Measurements from ENCODE around the gene PPM1H.

The PPM1H gene

DNA sequence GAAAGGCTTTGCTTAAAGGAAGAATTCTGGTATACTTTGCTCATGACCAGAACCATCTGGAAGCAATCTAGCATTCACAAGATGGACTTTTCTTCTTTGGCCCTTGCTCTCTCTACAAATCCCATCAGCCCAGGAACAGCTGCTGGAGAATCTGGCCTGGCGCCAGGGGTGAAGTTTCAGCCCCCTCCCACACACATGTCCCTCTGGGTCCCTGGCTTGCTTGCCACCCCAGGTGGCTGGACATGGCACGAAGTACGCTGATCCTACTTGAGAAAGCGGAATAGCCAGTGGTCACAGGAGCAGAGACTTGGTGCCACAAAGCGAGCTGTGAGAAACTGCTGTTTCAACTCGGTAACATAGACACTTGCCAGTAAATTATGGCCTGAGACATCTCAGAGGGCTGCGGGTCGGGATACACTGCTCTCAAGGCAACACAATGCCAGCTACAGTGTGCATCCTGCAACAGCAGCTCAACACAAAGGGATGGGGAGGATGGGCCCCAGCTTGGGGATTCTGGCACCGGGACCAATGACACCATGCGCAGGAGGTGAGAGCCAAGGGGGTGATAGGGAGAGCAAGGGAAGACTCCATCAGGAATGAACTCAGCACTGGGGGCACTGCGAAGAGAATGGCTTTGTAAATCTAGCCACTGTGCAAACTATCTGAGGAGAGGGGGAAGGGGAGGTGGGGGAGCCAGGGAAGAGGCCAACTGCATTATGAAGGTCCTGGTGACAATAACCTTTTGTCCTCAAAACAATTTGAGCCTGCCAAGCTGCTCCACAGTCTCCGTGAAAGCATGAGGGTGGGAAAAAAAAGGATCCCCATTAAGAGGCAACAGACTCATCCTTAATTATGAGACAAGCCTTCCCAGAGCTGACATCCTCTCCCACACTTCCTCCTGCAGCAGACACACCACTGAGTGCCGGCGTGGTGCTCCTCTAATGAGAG is 219.9 kb downstream of the PPM1H start:
- DNase-seq (ENCODE audit: low read depth, low spot score) = no peak
- Histone ChIP-seq H3K27ac (no peak overlapping the region), H3K9me3 (ENCODE audit: low read depth, low read length) (no peaks in the 10 kb centered on the region), H3K4me3 (no peak overlapping the region), H3K36me3 (ENCODE audit: insufficient read depth, low read length) (no peaks in the 10 kb centered on the region), H3K9ac (ENCODE audit: insufficient read length) (no peak overlapping the region)
- TF ChIP-seq EZH2 (IDR thresholded peaks at IDR 0.05) = no peak
- no peak for TF ChIP-seq POLR2AphosphoS5 (IDR thresholded peaks at IDR 0.05; ENCODE audit: borderline replicate concordance, low read depth, low read length)
- TF ChIP-seq FOXP2 (optimal IDR thresholded peaks at IDR 0.05; ENCODE audit: control extremely low read depth, extremely low read length, insufficient read depth) = no peak

DNA sequence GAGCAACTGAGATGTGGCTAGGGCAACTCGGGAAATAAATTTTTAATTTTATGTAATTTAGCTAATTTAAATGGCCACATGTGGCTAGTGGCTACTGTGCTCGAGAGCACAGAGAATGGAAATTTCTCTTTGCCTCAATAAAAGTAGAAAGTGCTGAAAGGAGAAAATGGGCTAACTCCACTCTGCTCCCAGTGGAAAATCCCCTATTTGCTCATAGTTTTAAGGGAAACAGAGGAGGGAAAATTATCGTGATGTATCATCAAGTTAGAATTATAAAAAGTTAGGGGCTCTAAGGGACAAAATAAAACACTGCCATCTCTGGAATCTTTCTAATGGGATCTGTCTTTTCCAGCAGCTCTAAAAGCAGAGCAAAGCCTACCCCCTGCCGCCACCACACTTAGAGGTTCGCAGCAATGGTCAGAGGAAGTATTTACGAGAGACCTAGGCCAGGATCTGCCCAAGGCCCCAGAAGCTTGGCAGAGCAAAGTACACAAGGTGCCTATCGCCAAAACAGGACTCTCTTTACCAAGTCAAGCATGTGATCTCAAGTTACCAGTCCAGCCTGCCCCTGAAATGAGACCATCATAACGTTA is 220.7 kb downstream of the PPM1H start:
- TF ChIP-seq FOXP2 (optimal IDR thresholded peaks at IDR 0.05; ENCODE audit: control extremely low read depth, extremely low read length, insufficient read depth) (no peak), EZH2 (IDR thresholded peaks at IDR 0.05) (no peak), POLR2AphosphoS5 (IDR thresholded peaks at IDR 0.05; ENCODE audit: borderline replicate concordance, low read depth, low read length) (no peak)
- H3K9ac ChIP-seq (ENCODE audit: insufficient read length) = no peak overlapping the region
- no peak overlapping the region for H3K4me3 ChIP-seq
- no peak for DNase-seq (ENCODE audit: low read depth, low spot score)
- no peaks in the 10 kb centered on the region for H3K36me3 ChIP-seq (ENCODE audit: insufficient read depth, low read length)
- H3K27ac ChIP-seq = no peak overlapping the region
- no peaks in the 10 kb centered on the region for H3K9me3 ChIP-seq (ENCODE audit: low read depth, low read length)

- no peak for TF ChIP-seq EZH2 (IDR thresholded peaks at IDR 0.05)
- TF ChIP-seq POLR2AphosphoS5 (IDR thresholded peaks at IDR 0.05; ENCODE audit: borderline replicate concordance, low read depth, low read length) = no peak
- no peak for TF ChIP-seq FOXP2 (optimal IDR thresholded peaks at IDR 0.05; ENCODE audit: control extremely low read depth, extremely low read length, insufficient read depth)
Measured at GRCh38 chr12:62713723-62714122, 221.2 kb downstream of the PPM1H start.

DNA sequence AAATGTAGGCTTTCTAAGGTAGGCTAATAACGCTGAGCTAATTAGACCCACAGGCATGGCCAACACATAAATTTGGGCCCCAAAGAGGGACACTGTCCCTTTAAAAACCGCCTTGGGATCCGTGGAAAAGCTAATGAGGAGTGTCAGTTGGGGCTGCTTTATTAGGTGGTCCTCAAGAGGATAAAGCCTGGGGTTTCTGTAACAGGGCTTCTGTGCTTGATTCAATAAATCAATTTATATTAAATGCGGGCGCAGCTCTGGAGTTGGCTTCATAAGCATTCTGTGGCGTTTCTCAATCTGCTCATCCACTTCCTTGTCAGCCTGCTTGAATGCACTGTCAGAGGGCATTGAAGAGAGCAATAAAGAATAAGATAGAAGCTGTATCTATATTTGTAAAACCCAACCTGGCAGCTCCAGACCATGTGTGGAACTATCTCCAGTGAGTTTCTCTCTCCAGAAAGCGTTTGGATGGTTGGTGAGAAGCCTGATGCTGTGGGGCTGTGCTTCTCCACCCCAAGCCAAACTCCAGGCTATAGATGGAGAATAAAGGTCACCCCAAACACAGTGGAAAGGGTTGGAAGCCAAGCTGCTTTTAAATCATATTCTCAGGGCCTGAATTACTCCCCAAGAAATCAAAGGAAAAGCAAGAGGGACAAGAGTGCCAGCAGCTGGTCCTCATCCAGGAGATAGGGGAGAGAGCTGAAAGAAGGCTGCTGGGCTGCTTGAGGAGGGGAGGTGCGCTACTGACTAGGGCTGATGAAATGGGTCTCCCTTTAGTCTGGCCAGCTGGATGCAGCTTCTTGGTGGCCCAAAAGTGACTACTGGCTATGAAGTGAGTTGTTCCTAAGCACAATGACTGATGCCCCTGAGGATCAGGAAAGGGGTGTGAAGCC is 222.0 kb downstream of the PPM1H start:
- H3K36me3 ChIP-seq (ENCODE audit: insufficient read depth, low read length) = no peaks in the 10 kb centered on the region
- peak overlapping the region; percentile 37; the same call in 1 of the 2 replicates for H3K27ac ChIP-seq
- H3K4me3 ChIP-seq = no peak overlapping the region
- no peak for DNase-seq (ENCODE audit: low read depth, low spot score)
- no peak for TF ChIP-seq POLR2AphosphoS5 (IDR thresholded peaks at IDR 0.05; ENCODE audit: borderline replicate concordance, low read depth, low read length)
- no peaks in the 10 kb centered on the region for H3K9me3 ChIP-seq (ENCODE audit: low read depth, low read length)
- H3K9ac ChIP-seq (ENCODE audit: insufficient read length) = no peak overlapping the region

More at GRCh38 chr12:62713723-62714122, 221.2 kb downstream of the PPM1H start:
- Histone ChIP-seq H3K4me3 (no peak overlapping the region), H3K27ac (no peak overlapping the region), H3K9me3 (ENCODE audit: low read depth, low read length) (no peaks in the 10 kb centered on the region), H3K36me3 (ENCODE audit: insufficient read depth, low read length) (no peaks in the 10 kb centered on the region), H3K9ac (ENCODE audit: insufficient read length) (no peak overlapping the region)
- DNase-seq (ENCODE audit: low read depth, low spot score) = no peak

DNA sequence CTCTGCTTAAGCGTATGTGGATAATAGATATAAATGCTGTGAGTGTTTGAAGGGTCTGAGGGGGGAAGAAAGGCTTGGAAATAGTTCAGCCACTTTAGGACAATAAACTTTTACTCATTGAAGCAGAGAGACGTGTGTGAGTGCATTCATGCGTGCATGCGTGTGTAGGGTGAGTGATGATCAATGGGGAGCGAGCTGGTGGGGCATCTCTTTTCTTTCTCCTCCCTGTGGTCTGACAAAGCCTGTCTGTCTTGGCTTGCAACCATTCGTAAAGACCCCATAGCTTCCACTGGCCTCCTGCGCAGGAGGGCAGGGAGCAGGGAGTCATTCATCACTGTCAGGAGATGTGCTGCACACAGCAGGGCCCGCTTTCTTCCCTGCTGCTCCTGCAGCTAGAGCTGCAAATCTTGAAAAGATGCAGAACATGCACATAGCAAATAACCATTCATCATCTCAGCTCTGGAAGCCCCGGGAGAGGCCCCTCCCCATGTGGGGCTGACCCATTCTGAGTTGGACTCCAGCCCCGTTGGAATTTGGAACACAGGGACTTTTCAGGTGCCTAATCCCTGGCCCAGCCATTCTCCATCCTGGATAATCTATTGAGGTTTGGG is 223.2 kb downstream of the PPM1H start:
- no peaks in the 10 kb centered on the region for H3K9me3 ChIP-seq (ENCODE audit: low read depth, low read length)
- TF ChIP-seq POLR2AphosphoS5 (IDR thresholded peaks at IDR 0.05; ENCODE audit: borderline replicate concordance, low read depth, low read length) = no peak
- no peak for TF ChIP-seq FOXP2 (optimal IDR thresholded peaks at IDR 0.05; ENCODE audit: control extremely low read depth, extremely low read length, insufficient read depth)
- TF ChIP-seq EZH2 (IDR thresholded peaks at IDR 0.05) = no peak
- H3K4me3 ChIP-seq = 0 out of 2 replicates have a peak overlapping the region, but pooled peaks have one; percentile 13
- DNase-seq (ENCODE audit: low read depth, low spot score) = no peak
- peak overlapping the region; percentile 37; the same call in 1 of the 2 replicates for H3K27ac ChIP-seq
- no peaks in the 10 kb centered on the region for H3K36me3 ChIP-seq (ENCODE audit: insufficient read depth, low read length)
- H3K9ac ChIP-seq (ENCODE audit: insufficient read length) = no peak overlapping the region

DNA sequence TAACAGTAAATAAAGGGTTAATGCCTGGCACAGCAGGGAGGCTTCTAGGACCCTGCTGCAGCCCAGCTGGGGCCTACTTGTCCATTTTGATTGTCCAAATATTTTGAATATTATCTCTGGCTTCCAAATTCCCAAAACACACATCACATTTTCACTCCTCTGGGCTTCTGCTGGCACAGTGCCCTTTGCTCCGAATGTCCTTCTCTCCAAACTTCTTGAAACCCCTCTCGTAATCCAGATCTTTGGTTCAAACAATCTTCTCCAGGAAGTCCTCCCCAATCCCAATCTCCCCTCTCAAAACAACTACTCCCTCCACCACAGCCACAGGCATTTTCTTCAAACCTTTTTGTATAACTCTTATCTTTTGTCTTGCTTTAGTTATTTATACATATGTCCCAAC is 225.6 kb downstream of the PPM1H start:
- Histone ChIP-seq H3K27ac (no peak overlapping the region), H3K36me3 (ENCODE audit: insufficient read depth, low read length) (no peaks in the 10 kb centered on the region), H3K9ac (ENCODE audit: insufficient read length) (no peak overlapping the region), H3K4me3 (no peak overlapping the region), H3K9me3 (ENCODE audit: low read depth, low read length) (no peaks in the 10 kb centered on the region)
- TF ChIP-seq POLR2AphosphoS5 (IDR thresholded peaks at IDR 0.05; ENCODE audit: borderline replicate concordance, low read depth, low read length) (no peak), EZH2 (IDR thresholded peaks at IDR 0.05) (no peak), FOXP2 (optimal IDR thresholded peaks at IDR 0.05; ENCODE audit: control extremely low read depth, extremely low read length, insufficient read depth) (no peak)
- no peak for DNase-seq (ENCODE audit: low read depth, low spot score)

GRCh38 chr12:62707939-62708338 is 227.0 kb downstream of the PPM1H start:
- Histone ChIP-seq H3K36me3 (ENCODE audit: insufficient read depth, low read length) (no peaks in the 10 kb centered on the region), H3K9me3 (ENCODE audit: low read depth, low read length) (no peaks in the 10 kb centered on the region), H3K4me3 (no peak overlapping the region), H3K27ac (no peak overlapping the region), H3K9ac (ENCODE audit: insufficient read length) (no peak overlapping the region)
- no peak for TF ChIP-seq FOXP2 (optimal IDR thresholded peaks at IDR 0.05; ENCODE audit: control extremely low read depth, extremely low read length, insufficient read depth)
- TF ChIP-seq EZH2 (IDR thresholded peaks at IDR 0.05) = no peak
- no peak for TF ChIP-seq POLR2AphosphoS5 (IDR thresholded peaks at IDR 0.05; ENCODE audit: borderline replicate concordance, low read depth, low read length)
- DNase-seq (ENCODE audit: low read depth, low spot score) = no peak

Measured in SK-N-MC (cell line).